ENCODE data around the gene TSPAN9. TPM values are rescaled to one million over a fixed set of nuclear protein-coding genes. Genes with fewer than 3 reads are reported as not detected.

The TSPAN9 gene
- total RNA-seq, 1 experiment from 2014 or later = 7.7 TPM

- H3K27ac ChIP-seq (ENCODE audit: low read length) = no peak overlapping the region
- ATAC-seq (no peak), DNase-seq (ENCODE audit: low read depth, low spot score) (no peak)
- in situ Hi-C loops (cut with HindIII; ENCODE audit: low pct_unique_long_range_greater_than_20kb, low sequenced_read_pairs) = no loop called here
- no peaks in the 10 kb centered on the region for H3K36me3 ChIP-seq (ENCODE audit: control insufficient read depth, insufficient read depth, low read length)
- TF ChIP-seq SIN3A (IDR thresholded peaks at IDR 0.05; ENCODE audit: borderline replicate concordance, insufficient read depth, low read depth, low read length) (no peak), POLR2AphosphoS5 (IDR thresholded peaks at IDR 0.05; ENCODE audit: low read depth, low read length) (no peak), REST (IDR thresholded peaks at IDR 0.05; ENCODE audit: insufficient read depth in 1 of 2, low read depth in 2 of 2, low read length in 1 of 2) (no peak)
- intact Hi-C loops (cut with micrococcal nuclease; ENCODE audit: unreplicated experiment) = no loop called here
- H3K4me1 ChIP-seq (ENCODE audit: control insufficient read depth, insufficient read depth, low read length) = no peaks in the 10 kb centered on the region
- no peaks in the 10 kb centered on the region for H3K27me3 ChIP-seq (ENCODE audit: control insufficient read depth, insufficient read depth, low read length)
- no peaks in the 10 kb centered on the region for H3K9me3 ChIP-seq (ENCODE audit: control insufficient read depth, insufficient read depth, low read depth, low read length)
- BruUV-seq (replicated peaks) = no TSS peak
- POLR2A ChIA-PET = no interaction called here
- H3K4me3 ChIP-seq (ENCODE audit: low read depth in 2 of 2, low read length in 2 of 2) = no peak overlapping the region
- CTCF ChIA-PET = no interaction called here
These were observed 45.9 kb downstream of the TSPAN9 start for GRCh38 chr12:3122841-3123678.

- CTCF ChIA-PET = no interaction called here
- H3K27ac ChIP-seq (ENCODE audit: low read length) = no peak overlapping the region
- no peaks in the 10 kb centered on the region for H3K4me1 ChIP-seq (ENCODE audit: control insufficient read depth, insufficient read depth, low read length)
- H3K27me3 ChIP-seq (ENCODE audit: control insufficient read depth, insufficient read depth, low read length) = no peaks in the 10 kb centered on the region
- POLR2A ChIA-PET = no interaction called here
- no peak overlapping the region for H3K4me3 ChIP-seq (ENCODE audit: low read depth in 2 of 2, low read length in 2 of 2)
- in situ Hi-C loops (cut with HindIII; ENCODE audit: low pct_unique_long_range_greater_than_20kb, low sequenced_read_pairs) (no loop called here), intact Hi-C loops (cut with micrococcal nuclease; ENCODE audit: unreplicated experiment) (no loop called here)
- TF ChIP-seq CTCF (IDR thresholded peaks at IDR 0.05) (no peak), SIN3A (IDR thresholded peaks at IDR 0.05; ENCODE audit: borderline replicate concordance, insufficient read depth, low read depth, low read length) (no peak), POLR2AphosphoS5 (IDR thresholded peaks at IDR 0.05; ENCODE audit: low read depth, low read length) (no peak), TCF7L2 (IDR thresholded peaks at IDR 0.05; ENCODE audit: low read depth, low read length) (no peak), REST (IDR thresholded peaks at IDR 0.05; ENCODE audit: insufficient read depth in 1 of 2, low read depth in 2 of 2, low read length in 1 of 2) (no peak)
- H3K9me3 ChIP-seq (ENCODE audit: control insufficient read depth, insufficient read depth, low read depth, low read length) = no peaks in the 10 kb centered on the region
- H3K36me3 ChIP-seq (ENCODE audit: control insufficient read depth, insufficient read depth, low read length) = no peaks in the 10 kb centered on the region
- DNase-seq (ENCODE audit: low read depth, low spot score) (no peak), ATAC-seq (no peak)
- BruUV-seq (replicated peaks) = no TSS peak
These were observed 46.5 kb downstream of the TSPAN9 start for GRCh38 chr12:3123729-3124128.
